Skin epidermis (tissue), 12 donors: ENCODE data around the gene RNF224.

Experiments
- H3K27ac ChIP-seq, 21 experiments: fragments of 200-600 bp; sonication (generic) in 11 of 21; one replicate each; pipeline ENCODE4 v1.5.0; 2020; ENCODE audit warnings: mild to moderate bottlenecking in 3 of 21, inconsistent platforms in 2 of 21, moderate library complexity in 2 of 21
- H3K4me3 ChIP-seq, 7 experiments: fragments of 200-600 bp; sonication (generic) in 2 of 7; one replicate each; pipeline ENCODE4 v1.5.0; 2020; ENCODE audit warnings: inconsistent platforms in 2 of 7, mild to moderate bottlenecking in 2 of 7, moderate library complexity in 1 of 7

RNF224 gene

DNA sequence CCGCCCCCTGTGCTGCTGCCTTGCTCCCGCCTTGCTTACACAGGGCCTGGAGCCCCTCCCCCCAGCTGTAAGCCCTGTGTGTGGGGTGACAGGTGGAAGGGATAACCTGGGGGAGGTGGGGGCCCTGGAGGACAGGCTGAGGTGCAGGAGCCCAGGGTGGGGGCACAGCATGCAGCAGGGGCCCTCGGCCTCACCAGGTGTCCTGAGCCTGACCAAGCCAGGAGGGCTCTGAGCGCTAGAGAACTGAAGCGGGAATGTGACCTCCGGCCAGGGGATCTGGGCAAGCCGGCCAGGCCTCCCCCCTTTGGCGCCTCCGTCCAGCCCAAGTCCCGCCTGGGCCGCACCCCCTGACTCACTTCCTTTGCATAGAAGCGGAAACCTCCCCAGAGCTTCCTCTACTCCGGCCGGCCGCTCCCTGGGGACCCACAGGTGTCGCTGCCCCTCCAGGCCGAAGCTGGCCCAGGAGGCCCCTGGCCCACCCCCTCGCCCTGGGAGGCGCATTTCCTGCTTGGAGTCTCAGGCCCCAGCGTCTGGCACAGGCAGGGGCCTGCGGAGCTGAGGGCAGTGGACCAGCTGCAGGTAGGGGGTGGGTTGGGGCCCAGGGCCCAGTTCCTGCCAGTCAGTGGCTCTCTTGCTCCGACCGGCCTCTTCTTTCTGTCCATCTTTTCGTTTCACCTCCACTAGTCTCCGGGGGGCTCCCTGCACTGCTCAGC is 50.2 kb downstream of the RNF224 start, which contains the start of gene TOR4A:
TSS of gene TOR4A (plus strand) at position 398 of the 713 bp plus-strand sequence. CDS start 964 bp downstream, outside the sequence.
- peak within 1 kb of the TSS; percentile 27 to 51 (median 41) for H3K4me3 ChIP-seq

DNA sequence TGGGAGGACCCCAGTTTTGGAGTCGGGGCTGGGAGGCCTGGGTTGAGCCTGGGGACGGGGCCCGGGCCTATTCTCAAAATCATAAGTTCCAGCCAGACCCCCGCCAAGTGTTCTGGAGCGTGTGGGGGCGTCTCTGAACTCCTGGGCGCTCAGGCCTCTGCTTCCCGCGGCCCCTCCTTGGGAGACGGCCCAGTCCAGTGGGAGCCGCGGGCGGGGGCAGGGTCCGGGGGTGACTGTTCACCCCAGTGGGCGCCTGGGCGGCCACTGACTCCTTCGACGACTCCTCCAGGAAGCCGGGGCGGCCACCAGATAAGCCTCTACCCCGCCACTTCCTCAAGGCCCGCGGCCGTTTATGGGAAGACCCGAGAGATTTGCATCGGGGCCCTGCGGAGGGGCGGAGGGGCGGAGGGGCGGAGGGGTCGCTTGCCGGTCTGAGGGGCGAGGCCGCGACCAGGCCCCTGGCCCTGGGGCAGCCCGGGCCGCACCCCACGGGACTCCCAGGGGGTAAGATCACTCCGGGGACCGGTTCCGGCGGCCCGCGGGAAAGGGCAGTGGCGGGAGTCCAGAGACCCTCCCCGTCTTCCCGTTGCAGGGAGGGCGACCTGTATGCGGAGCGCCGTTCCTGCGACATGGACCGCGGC is 50.9 kb downstream of the RNF224 start:
- Histone ChIP-seq H3K4me3 (peak overlapping the region; percentile 27 to 51 (median 41)), H3K27ac (peak overlapping the region; percentile 21 to 88 (median 75))

More for the DNA sequence above, 50.2 kb downstream of the RNF224 start, which contains the start of gene TOR4A:
- H3K27ac ChIP-seq, result peak within 1 kb of the TSS; percentile 21 to 88 (median 75)
